GM10266 (cell line): ENCODE measurements around the gene BCL2.

Source experiments
- DNase-seq: peaks from one replicate; pipeline ENCODE4 v3.0.0; 2012; ENCODE audit errors: extremely low spot score
- CTCF ChIP-seq: IDR thresholded peaks from 2 replicates; pipeline ENCODE4 v1.5.1; 2012; ENCODE audit warnings: mild to moderate bottlenecking, low read depth; ENCODE audit not compliant: control insufficient read depth, insufficient read depth; ENCODE audit errors: missing control alignments

Gene BCL2

GRCh38 chr18:63299837-63300745 lies 19.5 kb downstream of the BCL2 start:
- TF ChIP-seq CTCF, result no peak
- DNase-seq, result peak; percentile 34

GRCh38 chr18:63298400-63299365 lies 20.9 kb downstream of the BCL2 start:
- DNase-seq, result no peak
- TF ChIP-seq CTCF, result no peak

- TF ChIP-seq CTCF, result no peak
- DNase-seq, result no peak
These were observed 21.7 kb downstream of the BCL2 start for GRCh38 chr18:63297687-63298399.

- no peak for TF ChIP-seq CTCF
- DNase-seq, result no peak
These were observed 25.6 kb downstream of the BCL2 start for GRCh38 chr18:63293935-63294334.

- DNase-seq, result peak; percentile 32
- TF ChIP-seq CTCF, result no peak
These were observed 26.5 kb downstream of the BCL2 start for GRCh38 chr18:63292831-63293683.

- DNase-seq, result no peak
- TF ChIP-seq CTCF, result no peak
These were observed 28.3 kb downstream of the BCL2 start for GRCh38 chr18:63291278-63291677.
